ENCODE measurements around the gene USH2A.

DNA sequence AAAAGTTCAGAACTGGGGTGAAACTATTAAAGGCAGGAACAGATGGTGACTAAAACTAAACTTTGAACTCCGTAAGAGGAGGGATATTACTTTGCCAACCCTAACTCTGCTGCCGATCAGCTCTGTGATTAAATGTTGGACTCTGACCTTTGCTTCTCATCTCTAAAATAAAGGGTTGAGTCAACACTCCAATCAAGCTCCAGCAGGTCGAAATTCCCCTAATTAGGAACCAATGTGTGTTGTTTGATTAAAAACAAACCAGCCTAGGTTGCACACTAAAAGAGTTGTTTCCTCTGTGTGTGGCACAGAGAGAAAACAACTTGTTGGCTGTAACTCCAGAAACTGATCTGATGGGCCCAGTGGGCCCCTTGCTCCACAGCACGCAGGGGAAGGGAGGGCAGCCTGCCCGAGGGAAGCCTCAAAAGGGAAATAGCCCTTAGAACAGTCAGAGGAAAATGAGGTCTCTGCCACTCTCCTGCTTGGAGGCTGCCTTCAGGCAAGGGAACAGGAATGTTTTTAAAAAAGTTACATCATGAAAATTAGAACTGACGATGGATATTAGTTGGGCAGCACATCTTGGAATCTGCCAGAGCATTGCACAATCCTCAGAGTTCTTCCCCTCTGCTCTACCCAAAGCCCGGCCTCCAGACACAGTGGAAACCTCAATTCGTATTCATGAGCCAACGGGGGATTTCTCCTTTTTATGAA, 786.8 kb downstream of the USH2A start:
- TF ChIP-seq, protein P1, sequence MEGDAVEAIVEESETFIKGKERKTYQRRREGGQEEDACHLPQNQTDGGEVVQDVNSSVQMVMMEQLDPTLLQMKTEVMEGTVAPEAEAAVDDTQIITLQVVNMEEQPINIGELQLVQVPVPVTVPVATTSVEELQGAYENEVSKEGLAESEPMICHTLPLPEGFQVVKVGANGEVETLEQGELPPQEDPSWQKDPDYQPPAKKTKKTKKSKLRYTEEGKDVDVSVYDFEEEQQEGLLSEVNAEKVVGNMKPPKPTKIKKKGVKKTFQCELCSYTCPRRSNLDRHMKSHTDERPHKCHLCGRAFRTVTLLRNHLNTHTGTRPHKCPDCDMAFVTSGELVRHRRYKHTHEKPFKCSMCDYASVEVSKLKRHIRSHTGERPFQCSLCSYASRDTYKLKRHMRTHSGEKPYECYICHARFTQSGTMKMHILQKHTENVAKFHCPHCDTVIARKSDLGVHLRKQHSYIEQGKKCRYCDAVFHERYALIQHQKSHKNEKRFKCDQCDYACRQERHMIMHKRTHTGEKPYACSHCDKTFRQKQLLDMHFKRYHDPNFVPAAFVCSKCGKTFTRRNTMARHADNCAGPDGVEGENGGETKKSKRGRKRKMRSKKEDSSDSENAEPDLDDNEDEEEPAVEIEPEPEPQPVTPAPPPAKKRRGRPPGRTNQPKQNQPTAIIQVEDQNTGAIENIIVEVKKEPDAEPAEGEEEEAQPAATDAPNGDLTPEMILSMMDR (conservative IDR thresholded peaks at IDR 0.05; ENCODE audit: low read length) = no peak
- no peak for TF ChIP-seq EZH2phosphoT487 (IDR thresholded peaks at IDR 0.05; ENCODE audit: borderline replicate concordance)
